Activated CD8-positive, alpha-beta memory T cell treated with anti-CD3 and anti-CD28 coated beads, Interleukin-2, amount 50 U/mL, for 1 hour (primary cell): Measurements from ENCODE around the gene CKS2.
A peak's percentile ranks its signal among the peaks of the same experiment; 100 is the strongest.
"Not testable (repeated sequence)": the region's sequence is repeated elsewhere in the genome, so short reads cannot be mapped to it uniquely, and the experiment has no call there.

Experiments used
- DNase-seq: peaks from one replicate; pipeline ENCODE4 v3.0.0-alpha.2; 2020; ENCODE audit errors: extremely low read depth

Gene CKS2

DNA sequence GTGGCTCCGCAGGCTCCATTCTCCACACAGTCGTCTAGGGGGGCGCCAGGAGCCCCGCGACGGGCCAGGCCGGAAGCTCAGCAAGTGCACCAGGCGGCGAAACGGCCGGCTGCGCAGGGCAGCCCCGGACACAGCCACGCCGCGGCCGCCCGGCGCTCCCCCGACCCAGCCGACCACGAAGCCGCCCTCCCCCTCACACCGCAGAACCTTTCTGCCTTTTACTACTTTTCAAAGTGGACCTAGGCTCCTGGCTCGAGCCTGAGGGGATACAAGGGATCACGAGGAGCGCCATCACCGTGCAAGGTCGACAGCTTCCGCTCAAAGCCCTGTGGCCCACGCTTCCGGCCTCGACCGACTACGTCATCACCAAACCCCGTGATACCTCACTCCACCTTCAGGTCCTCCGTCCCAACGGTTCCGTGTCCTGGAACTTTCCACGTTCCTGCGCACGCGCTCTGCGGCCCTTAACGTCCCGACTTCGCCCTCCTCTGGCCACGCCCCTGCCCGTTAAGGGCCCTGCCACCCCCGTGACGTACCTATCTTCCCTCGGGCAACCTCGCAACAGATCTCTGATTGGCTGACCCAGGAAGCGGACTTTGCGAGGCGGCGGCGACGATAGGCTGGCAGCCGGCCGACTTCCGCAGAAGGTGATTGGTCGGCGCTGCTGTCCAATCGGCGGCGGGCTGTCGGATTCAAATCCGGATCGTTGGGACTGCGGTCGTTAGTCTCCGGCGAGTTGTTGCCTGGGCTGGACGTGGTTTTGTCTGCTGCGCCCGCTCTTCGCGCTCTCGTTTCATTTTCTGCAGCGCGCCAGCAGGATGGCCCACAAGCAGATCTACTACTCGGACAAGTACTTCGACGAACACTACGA, at the start of gene CKS2:
CKS2 (plus strand) TSS at position 721 of the 871 bp plus-strand sequence; CDS start at position 819, 98 bp downstream.
- peak; percentile 99 for DNase-seq

DNA sequence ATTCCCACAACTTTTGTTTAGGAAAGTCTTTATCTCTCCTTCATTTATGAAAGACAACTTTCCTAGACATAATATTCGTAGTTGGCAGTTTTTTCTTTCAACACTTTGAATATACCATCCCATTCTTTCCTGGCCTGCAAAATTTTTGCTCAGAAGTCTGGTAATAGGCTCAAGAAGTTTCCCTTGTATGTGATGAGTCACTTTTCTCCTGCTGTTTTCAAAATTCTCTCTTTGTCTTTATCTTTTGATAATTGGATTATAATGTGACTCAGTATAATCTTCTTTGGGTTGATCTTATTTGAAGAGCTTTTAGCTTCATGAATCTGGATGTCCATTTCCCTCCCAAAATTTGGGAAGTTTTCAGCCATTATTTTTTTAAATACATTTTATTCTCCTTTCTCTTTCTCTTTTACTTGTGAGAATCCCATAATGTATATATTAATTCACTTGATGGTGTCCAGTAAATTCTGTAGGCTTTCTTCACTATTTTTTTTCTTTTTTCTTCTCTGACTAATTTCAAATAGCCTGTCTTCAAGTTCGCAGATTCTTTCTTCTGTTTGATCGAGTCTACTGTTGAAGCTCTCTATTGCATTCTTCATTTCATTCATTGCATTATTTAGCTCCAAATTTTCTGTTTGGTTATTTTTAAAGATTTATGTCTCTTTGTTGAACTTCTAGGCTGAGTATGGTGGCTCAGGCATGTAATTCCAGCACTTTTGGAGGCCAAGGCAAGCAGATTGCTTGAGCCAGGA, 37.3 kb upstream of the CKS2 start:
- DNase-seq, result no peak

DNA sequence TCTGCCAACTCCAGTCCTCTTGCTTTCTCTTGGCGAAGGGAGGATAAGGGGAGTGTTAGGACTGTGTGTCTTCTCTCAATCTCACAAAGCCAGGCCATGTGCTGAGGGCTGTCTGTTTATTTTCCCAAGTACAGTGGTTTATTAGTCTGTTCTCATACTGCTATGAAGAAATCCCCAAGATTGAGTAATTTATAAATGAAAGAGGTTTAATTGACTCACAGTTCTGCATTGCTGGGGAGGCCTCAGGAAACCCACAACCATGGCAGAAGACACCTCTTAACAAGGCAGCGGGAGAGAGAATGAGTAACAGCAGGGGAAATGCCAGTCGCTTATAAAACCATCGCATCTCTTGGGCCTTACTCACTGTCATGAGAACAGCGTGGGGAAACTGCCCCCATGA, 36.2 kb upstream of the CKS2 start:
- DNase-seq, result no peak

DNA sequence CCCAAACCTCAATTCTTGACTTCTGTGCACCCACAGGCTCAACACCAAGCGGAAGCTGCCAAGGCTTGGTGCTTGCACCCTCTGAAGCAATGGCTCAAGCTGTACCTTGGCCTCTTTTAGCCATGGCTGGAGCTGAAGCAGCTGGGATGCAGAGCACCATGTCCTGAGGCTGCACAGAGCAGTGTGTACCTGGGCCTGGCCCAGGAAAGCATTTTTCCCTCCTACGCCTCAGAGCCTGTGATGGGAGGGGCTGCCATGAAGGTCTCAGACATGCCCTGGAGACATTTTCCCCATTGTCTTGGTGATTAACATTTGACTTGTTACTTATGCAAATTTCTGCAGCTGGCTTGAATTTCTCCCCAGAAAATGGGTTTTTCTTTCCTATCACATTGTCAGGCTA, 35.0 kb upstream of the CKS2 start:
- DNase-seq, result not testable (repeated sequence)

DNA sequence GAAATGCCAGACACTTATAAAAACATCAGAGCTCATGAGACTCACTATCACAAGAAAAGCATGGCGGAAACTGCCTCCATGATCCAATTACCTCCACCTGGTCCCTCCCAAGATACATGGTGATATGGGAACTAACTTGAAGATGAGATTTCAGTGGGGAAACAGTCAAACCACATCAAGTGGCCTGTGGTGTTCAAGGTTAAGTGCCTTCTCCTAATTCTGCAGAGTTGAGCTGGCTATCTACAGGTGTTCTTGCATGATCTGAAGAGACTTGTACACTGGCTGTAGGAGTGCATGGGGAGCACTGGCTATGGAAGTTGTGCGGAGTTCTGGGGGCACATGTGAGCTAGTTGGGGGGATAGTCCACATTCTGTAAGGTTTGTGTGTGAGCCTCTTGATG, 34.0 kb upstream of the CKS2 start:
- DNase-seq, result no peak

DNA sequence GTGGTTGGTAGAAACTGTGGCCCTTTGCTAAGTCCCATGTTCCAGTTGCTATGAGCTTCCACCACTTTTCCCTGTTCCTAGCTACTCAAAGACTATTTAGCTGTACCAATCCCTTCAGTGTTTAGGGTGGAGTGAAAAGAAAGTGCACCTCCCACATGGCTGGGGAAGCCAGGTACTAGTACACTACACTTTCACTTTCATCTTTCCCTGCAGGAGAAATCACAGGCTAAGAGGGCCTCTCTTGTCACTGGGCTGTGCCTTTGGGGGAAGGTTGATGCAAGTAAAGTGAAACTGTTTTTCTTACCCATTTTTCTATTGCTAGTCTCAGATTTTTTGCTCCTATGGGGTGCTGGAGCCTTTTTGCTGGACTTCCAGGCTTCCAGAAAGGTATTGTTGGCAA, 33.5 kb upstream of the CKS2 start:
- no peak for DNase-seq

DNA sequence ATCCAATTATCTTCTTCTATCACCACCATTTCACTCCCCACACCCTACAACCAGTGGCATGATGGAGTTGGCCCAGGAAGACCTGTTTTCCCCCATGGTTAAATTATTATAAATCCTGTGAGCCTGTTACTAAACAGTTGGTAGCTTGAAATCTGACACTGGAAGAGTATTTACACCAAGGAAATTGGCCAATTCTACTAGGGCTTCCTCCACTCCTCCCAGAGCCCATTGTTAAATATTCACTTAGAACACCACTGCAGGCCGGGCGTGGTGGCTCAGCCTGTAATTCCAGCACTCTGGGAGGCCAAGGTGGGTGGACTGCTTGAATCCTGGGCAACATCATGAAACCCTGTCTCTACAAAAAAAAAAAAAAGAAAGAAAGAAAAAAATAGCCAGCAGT, 32.4 kb upstream of the CKS2 start:
- DNase-seq, result no peak

DNA sequence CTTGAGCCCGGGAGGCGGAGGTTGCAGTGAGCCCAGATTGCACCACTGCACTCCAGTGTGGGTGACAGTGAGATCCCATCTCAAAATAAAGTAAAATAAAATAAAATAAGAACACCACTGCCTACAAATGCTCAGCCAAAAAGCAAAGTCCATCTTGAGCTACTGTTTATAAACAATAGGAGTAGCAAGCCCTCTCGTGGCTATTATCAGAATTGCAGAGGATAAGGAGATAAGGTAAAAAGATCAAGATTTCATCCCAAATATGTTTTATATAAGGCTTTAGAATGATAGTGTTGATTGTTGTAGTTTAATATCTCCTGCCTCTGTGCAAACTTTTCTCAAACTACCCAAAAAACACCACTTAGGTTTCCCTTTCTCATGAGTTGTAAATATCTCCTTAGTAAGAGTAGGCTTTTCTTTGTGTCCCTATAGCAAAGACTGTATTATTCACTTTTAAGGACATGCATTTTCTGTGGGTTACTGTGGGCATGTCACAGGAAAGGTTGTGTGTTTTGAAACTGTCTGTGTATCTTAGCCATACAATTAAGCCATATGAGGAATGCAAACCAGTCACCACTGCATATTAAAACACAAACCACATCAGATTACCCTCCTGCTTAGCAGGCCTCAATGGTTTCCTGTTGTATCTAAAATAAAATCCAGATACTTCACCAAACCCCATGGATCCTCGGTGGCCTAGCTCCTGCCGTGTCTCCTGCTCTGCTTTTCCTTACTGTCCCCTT, 31.8 kb upstream of the CKS2 start:
- no peak for DNase-seq

DNA sequence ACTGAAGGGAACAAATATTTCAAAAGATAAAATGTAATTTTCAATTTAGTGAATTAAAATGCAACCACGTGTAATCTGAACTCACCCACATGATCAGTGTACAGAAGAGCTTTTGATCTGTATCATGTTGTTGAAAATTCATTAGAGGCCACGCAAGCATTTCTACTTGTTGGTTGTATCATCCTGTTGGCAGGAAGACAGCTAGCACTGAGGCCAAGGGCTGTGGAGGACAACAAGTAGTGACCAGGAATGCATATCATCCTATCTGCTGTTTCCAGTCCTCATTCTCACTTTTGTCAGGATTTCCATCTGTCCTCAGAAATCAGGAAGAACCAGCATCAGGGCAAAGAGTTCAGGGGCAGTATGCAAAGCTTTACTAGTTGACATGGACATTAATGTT, 29.9 kb upstream of the CKS2 start:
- DNase-seq, result no peak

DNA sequence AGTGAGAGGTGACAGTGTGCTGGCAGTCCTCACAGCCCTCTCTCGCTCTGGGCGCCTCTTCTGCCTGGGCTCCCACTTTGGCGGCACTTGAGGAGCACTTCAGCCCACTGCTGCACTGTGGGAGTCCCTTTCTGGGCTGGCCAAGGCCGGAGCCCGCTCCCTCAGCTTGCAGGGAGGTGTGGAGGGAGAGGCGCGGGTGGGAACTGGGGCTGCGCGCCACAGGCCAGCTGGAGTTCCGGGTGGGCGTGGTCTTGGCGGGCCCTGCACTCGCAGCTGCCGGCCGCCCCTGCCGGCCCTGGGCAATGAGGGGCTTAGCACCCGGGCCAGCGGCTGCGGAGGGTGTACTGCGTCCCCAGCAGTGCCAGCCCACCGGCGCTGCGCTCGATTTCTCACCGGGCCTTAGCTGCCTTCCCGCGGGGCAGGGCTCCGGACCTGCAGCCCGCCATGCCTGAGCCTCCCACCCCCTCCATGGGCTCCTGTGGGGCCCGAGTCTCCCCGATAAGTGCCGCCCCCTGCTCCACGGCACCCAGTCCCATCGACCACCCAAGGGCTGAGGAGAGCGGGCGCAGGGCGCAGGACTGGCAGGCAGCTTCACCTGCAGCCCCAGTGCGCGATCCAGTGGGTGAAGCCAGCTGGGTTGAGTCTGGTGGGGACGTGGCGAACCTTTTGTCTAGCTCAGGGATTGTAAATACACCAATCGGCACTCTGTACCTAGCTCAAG, 28.6 kb upstream of the CKS2 start:
- DNase-seq, result not testable (repeated sequence)

DNA sequence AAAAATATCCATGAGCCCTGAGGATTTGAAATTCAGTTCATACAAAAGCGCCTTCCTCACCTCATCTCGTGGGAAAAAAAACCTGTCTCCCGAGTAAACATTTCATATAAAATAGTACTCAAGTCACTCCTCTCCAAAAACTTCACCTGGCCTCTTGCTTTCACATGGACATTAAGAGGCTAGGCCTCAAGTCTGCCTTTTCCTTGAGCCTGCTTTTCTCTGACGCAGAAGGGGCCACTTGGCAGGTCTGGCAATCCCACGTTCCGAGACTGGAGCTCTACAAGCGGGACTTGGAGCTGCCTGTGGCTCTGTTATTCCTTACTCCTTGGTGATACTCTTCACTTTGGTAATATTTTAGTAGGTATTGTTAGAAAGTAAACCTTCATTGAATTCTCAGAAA, 26.9 kb upstream of the CKS2 start:
- DNase-seq, result no peak

DNA sequence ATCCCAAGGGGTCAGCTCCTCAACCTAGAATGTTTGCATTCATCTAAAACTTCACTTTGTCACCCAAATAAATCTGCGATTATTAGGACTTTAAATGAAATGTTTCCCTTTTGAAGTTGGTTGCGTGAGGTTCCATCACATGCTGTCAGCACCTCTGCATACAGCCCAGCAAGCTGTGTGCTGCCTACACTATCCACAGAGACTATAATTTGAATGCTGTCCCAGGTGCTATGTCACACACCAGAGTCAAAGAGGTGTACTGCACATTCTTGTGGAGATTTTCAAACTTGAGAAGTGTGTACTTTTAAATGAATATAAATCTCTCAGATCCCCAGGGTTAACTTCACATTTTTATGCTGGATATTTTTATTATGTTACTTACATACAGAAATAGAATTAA, 19.3 kb upstream of the CKS2 start:
- no peak for DNase-seq

DNA sequence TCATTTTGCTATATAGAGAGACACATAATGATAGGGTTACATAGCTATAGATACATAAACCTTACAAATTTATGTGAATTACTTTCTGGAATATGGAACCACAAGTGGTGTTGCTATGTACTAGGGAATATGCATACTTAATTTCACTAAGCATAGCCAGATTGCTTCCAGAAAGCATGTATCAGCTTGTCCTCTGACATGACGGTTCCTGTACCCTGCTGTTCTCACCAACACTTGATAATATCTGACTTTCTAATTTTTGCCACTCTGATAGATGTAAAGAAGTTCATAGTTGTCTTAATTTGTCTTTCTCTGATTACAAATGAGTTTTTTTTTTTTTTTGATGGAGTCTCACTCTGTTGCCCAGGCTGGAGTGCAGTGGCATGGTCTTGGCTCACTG, 18.0 kb upstream of the CKS2 start:
- no peak for DNase-seq

DNA sequence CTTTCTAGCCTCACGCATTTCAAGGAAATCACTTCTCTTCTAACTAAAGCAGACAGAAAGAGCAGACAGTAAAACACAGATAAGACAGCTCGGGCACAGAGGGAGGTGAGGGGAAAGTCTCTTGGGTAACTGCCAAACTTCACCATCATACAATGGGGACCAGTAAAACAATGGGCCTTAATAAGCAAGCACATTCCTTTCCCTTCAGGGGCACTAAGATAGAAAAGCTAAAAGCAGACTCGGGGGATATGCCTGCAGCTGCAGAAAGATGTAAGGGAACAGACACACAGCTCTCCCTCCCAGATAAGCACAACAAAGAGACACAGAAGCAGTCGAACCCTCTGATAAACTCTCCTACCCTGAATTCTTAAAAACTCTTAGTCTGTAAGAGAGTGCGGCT, 15.6 kb upstream of the CKS2 start:
- no peak for DNase-seq

DNA sequence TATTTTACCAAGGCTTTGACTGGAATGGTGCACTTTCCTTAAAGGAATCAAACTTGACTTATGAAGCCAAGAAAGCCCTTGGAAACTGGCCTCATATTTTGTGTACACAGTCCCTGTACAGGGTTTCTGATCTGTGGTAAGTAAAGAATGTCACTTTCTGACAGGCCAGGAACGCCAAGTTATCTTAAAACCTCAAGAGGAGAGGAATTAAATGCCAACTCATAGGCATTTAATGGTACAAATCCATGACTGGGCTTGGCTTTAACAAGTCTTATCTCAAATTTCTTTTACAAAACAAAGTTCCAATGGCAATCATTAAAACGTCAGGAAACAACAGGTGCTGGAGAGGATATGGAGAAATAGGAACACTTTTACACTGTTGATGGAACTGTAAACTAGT, 9.0 kb upstream of the CKS2 start:
- DNase-seq, result not testable (repeated sequence)

DNA sequence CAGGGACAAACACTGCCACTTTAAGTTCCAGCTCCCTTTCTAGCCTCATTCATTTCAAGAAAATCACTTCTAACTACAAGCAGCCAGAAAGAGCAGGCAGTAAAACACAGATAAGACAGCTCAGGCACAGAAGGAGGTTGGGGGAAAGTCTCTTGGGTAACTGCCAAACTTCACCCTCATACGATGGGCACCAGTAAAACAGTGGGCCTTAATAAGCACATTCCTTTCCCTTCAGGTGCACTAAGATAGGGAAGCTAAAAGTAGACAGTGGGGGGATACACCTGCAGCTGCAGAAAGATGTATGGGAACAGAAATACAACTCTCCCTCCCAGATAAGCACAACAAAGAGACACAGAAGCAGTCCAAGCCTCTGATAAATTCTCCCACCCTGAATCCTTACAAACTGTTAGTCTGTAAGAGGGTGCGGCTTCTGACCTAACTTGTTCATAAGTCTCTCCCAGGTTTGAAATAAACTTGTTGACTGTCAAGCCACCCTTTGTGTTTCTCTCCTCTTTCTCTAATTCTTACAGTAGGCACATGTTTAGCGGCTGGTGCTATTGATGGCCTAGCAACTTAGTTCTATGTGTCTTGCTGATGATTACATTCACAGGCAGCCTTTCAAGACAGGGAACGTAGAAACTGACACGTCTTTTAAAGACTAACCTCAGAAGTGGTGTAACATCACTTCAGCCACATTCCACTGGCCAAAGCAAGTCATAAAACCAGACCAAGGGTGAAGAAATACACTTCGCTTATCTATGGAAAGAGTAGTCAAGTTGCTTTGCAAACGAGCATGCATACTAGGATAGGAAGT, 6.8 kb upstream of the CKS2 start:
- no peak for DNase-seq

DNA sequence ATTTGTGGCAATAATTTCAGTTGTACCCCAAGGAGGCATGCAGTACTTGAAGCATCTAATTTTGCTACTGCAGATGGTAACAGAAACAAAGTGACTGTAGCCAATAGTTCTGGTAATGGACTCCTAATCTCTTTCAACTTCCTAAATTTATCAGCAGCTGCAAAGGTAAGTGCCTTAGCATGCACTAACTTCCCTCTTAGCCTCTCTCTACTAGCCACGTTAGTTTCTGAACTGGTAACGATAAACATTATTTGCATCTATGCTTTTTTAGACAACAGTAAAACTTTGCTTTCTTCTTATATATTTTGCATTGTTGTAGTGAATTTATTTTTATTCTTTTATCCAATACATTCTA, 6.2 kb upstream of the CKS2 start:
- DNase-seq, result no peak

DNA sequence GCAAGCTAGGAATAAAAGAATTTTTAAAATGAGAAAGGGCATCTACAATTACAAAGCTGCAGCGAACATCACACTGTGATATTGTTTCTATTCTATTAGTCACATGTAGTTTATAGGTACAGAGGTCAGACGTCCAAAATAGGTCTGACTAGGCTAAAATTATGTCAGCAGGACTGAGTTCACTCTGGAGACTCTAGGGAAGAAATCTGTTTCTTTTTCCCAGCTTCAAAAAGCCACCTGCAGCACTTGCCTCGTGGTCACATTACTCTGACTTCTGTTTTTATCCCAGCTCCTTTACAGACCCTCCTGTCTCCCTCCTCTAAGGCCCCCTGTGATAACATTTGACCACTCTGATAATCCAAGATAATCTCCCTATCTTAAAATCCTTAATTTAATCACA, 5.1 kb upstream of the CKS2 start:
- DNase-seq, result no peak

DNA sequence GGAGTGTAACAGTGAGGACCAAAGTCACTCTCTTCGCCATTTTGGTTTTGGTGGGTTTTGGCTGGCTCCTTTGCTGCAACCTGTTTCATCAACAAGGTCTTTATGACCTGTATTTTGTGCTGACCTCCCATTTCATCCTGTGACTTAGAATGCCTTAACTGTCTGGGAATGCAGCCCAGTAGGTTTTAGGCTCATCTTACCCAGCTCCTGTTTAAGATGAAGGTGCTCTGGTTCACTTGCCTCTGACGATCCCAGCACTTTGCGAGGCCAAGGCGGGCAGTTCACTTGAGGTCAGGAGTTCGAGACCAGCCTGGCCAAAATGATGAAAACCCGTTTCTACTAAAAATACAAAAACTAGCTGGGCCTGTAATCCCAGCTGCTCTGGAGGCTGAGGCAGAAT, 1.8 kb upstream of the CKS2 start:
- no peak for DNase-seq

DNA sequence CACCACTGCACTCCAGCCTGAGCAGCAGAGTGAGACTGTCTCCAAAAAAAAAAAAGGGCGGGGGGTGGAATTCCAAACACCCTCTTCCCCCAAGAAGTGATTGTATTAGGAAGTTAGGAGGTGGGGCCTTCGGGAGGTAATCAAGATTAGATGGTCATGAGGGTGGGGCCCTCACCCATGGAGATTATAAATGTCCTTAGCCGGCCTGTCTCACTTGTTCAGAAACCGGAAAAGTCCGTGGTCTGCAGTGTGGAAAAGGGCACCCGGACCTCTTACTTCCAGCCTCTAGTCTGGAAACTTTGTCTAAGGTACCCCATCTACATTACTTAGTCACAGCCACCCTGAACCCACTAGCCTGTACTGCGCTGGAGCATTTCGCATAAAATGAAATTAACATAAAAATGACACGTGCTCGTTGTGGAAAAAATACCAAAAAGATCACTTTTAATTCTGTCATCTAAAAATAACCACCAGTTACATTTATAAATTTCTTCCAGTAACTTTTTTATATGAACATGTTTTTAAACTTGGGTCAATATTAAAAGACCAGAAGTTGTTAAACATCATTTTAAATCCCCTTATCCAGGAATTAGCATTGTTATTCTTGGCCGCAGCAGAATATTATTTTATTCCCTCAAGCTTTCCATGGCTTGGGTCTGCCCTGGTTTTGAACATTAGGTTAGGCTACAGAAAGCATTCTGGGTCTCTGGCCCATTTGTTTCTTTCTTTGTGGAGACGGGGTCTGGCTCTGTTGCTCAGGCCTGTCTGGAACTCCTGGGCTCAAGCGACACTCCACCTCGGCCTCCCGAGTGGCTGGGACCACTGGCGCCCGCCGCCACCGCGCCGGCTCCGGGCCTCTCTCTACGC, 1.2 kb upstream of the CKS2 start:
- DNase-seq, result no peak
